Measurements from ENCODE around the gene C2orf49. TPM values are rescaled to one million over a fixed set of nuclear protein-coding genes. Genes with fewer than 3 reads are reported as not detected.

C2orf49 gene
- 9.4 and 18.2 TPM in 2 replicates for total RNA-seq

DNA sequence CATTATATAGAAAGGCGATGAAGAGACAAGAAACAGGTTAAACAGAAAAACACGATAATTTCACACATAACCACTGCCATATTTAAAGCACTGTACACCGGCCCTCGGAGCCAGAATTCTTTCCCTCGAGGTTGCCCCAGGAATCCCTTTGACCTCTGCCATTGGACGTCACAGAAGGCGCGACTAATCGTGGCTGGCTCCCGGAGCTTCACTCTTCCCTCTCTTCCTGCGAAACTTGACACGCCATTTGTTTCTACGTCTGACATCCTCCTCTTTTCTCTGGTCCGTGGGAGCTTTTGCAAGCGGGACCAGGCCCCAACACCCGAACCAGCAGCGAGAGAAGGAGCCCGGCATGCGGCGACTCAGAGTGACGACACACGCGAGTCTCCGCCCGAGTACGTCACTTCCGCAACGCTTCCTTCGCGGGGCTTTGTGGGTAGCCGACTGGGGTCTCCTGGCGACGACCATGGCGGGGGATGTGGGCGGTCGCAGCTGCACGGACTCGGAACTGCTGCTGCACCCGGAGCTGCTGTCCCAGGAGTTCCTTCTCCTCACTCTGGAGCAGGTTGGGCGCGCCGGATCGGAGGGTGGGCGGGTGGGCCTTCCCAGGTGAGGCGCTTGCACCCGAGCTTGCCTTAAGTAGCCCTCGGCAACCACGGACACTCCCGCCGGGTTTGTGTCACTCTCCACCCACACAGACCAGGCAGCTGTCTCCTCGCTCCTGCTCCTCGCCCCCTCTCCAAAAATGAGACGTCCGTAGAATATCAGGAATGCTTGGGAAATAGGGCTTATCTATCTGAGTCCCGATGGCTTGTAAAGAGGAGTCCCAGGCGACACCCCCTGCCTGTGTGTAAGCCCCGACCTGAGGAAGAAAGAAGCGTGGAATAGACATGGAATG is at the start of gene C2orf49:
TSS of gene C2orf49 (plus strand) at position 419 of the 898 bp plus-strand sequence. CDS start at position 467, 48 bp downstream.

DNA sequence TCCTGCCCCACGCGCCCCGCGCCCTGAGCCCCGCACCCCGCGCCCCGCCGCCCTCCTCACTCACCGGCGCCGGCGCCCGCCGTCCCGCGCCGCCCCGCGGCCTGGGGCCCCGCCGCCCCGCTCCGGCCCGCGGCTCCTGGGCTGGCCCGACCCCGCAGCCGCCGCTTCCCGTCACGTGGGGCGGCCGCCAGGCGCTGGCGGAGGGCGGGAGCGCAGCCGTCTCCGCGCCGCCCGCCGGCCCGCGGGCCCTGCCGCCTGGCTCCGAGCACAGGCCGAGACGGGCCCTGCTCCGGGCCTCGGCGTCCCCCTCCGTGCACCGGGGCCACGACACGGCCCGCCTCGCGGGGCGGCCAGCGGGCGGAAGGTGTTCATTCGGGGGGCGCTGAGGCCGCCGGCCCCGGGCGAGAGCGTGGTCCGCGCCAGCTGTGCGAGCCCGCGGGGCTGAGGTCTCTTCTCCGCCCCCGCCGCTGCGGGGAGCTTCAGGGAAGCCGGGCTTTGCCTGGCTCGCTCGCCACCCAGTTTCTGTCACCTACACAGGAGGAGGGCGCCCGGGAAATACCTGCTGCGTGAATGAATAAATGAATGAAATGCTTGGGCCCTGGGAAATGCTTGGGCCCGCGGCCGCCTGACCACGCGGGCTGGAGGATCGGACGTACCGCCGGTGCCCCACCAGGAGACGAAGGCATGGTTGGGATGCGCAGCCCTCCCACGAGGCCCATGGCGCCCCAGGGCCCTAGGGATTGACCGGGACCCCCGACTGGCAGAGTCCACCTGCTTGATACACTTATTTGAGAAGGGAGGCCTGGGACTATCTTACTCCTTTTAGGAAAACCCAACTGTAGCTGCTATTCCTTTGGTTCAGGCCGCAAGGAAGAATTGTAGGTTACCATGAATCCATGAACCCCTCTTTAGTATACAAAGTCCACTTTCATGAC is 7.5 kb upstream of the C2orf49 start, which contains the start of gene TGFBRAP1:
TSS of gene TGFBRAP1 (minus strand) at position 175 of the 935 bp plus-strand sequence. CDS start 21,434 bp downstream, outside the sequence.

DNA sequence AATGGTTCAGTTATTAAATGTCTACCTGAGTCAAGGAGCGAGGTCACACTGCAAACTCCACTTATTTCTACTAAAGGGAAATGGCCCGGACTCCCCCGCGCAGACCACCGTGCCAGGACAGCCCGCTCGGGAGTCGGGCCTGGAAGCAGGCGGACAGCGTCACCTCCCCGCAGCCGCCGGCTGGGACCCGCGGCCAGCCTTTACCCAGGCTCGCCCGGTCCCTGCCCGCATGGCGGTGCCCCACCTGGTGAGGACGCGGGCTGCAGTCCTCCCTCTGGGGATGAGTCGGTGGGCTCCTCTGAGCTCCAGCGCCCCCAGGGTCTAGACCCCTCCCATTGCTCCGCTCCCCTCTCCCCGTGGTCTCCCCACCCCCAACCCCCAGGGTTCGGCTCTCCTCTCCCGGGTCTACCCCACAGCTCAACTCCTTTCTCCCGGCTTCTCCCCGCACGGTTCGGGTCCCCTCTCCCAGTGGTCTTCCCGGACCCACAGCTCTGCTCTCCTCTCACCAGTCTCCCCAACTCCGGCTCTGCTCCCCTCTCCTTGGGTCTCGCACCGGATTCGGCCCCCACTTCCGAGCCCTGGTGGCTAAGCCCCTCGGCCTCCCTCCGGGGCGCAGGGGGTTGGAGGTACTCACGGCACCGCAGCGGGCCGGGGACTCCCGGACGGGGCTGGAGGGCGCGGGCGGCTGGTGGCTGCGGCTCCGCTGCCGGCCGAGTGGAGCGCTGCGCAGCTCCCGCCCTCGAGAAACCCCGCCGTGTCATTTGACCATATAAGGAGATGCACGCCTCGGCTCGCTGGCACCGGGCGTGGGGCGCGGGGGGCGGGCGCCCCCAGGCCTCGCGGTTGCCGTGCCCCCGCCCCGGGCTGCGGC is 61.2 kb downstream of the C2orf49 start, which contains the start of gene FHL2:
TSS of gene FHL2 (minus strand) at position 716 of the 871 bp plus-strand sequence. CDS start 12,535 bp downstream, outside the sequence.

Other genes starting within 250 kb of the C2orf49 start
- gene GPR45, start 95.8 kb upstream of the C2orf49 start, total RNA-seq, result not detected in 2 replicates
- gene TGFBRAP1, start 7.8 kb upstream of the C2orf49 start, total RNA-seq, result 19.6 and 66.3 TPM in 2 replicates
- 27.4 and 62.9 TPM in 2 replicates for gene FHL2, start 61.5 kb downstream of the C2orf49 start, total RNA-seq